K562 (cell line): ENCODE results near the gene NPDC1. TPM values are rescaled to one million over a fixed set of nuclear protein-coding genes. Genes with fewer than 3 reads are reported as not detected.

Experiments used
- ATAC-seq: fragments of 200-7000 bp; cut with Tn5 transposase; 3 replicates; pipeline ENCODE4 v1.9.1; 2020; ENCODE audit warnings: moderate library complexity
- BruUV-seq: library from RNA; stranded (reverse); fragments of 400-500 nt; replicated peaks from 2 replicates; lab custom pipeline; 2021; lab: Mats Ljungman, UMichigan
- CTCF ChIA-PET: fragments of 300-600 bp; formaldehyde crosslinking; extraction: SDS; loops from one replicate; lab custom pipeline; 2021; ENCODE audit warnings: low intra/inter-chr PET ratio; lab: Yijun Ruan, JAX
- POLR2A ChIA-PET: fragments of 300-600, 350-650 bp; sonication (Branson Sonifier 250); formaldehyde crosslinking; extraction: SDS; loops from one replicate; lab custom pipeline; 2021; ENCODE audit warnings: antibody characterized with exemption, inconsistent platforms; lab: Yijun Ruan, JAX
- DNase-seq, 4 experiments: peaks; one replicate each; pipeline versions ENCODE4 v3.0.0 to v3.0.0-alpha.2; 2011 to 2018; ENCODE audit warnings: low spot score in 3 of 4, mixed read lengths in 3 of 4; ENCODE audit errors: extremely low read depth in 1 of 4
- FAIRE-seq: peaks from 2 replicates; lab custom pipeline; 2011; peaks lifted over from hg19 to GRCh38; lab: Jason Lieb, UNC
- H2AFZ ChIP-seq: 2 replicates; pipeline ENCODE4 v1.6.0; 2011; ENCODE audit warnings: low read depth, low read length, control low read depth, inconsistent platforms
- H3K27ac ChIP-seq: fragments of 200-600 bp; 3 replicates; pipeline ENCODE4 v1.8.0; 2011; ENCODE audit warnings: low read depth, mild to moderate bottlenecking, control low read depth, inconsistent platforms, low read length, moderate library complexity, mixed read lengths; ENCODE audit errors: extremely low read depth
- H3K27me3 ChIP-seq, 2 experiments: fragments of 300-600 bp in 1 of 2; 2 replicates in 1 of 2; 3 replicates in 1 of 2; pipeline versions ENCODE4 v1.6.0 to v1.8.0; 2011; ENCODE audit warnings: inconsistent platforms in 2 of 2, low read length in 2 of 2, mild to moderate bottlenecking in 1 of 2, mixed read lengths in 1 of 2, moderate library complexity in 1 of 2; ENCODE audit not compliant: control insufficient read depth in 2 of 2, insufficient read depth in 2 of 2
- H3K36me3 ChIP-seq: fragments of 300-600 bp; 3 replicates; pipeline ENCODE4 v1.8.0; 2011; ENCODE audit warnings: mild to moderate bottlenecking, low read length, inconsistent platforms; ENCODE audit not compliant: control insufficient read depth, insufficient read depth
- H3K4me1 ChIP-seq, 2 experiments: fragments of 200-600 bp in 1 of 2; replicated peaks in 1 of 2; 2 replicates in 1 of 2; 3 replicates in 1 of 2; pipeline versions ENCODE4 v1.5.1 to v1.8.0; 2011; ENCODE audit warnings: inconsistent platforms in 2 of 2, low read length in 2 of 2, mild to moderate bottlenecking in 1 of 2, mixed read lengths in 1 of 2, moderate library complexity in 1 of 2; ENCODE audit not compliant: control insufficient read depth in 2 of 2, insufficient read depth in 2 of 2
- H3K4me2 ChIP-seq: 2 replicates; pipeline ENCODE4 v1.6.1; 2011; ENCODE audit warnings: low read length, control low read depth, inconsistent platforms, mixed read lengths; ENCODE audit not compliant: insufficient read depth
- H3K4me3 ChIP-seq: fragments of 200-600 bp; sonication (generic), shearing (Covaris generic); 2 replicates; pipeline ENCODE4 v1.5.1; 2016; ENCODE audit warnings: control low read depth, inconsistent platforms
- H3K79me2 ChIP-seq: fragments of 200-600 bp; 3 replicates; pipeline ENCODE4 v1.8.0; 2011; ENCODE audit warnings: low read length, inconsistent platforms; ENCODE audit not compliant: control insufficient read depth, insufficient read depth
- H3K9ac ChIP-seq, 2 experiments: 2 replicates each; pipeline versions ENCODE4 v1.6.0 to v1.6.1; 2011; ENCODE audit warnings: low read depth in 2 of 2, low read length in 2 of 2, control low read depth in 1 of 2, inconsistent platforms in 1 of 2, mild to moderate bottlenecking in 1 of 2, mixed read lengths in 1 of 2; ENCODE audit not compliant: insufficient read depth in 1 of 2
- H3K9me1 ChIP-seq: one replicate; pipeline ENCODE4 v1.6.0; 2011; ENCODE audit warnings: inconsistent platforms, mild to moderate bottlenecking, low read length, moderate library complexity; ENCODE audit not compliant: control insufficient read depth, insufficient read depth
- H3K9me3 ChIP-seq: replicated peaks from 2 replicates; pipeline ENCODE4 v1.5.1; 2011; ENCODE audit warnings: low read depth, low read length, inconsistent platforms; ENCODE audit not compliant: control insufficient read depth, insufficient read depth
- H4K20me1 ChIP-seq: replicated peaks from 2 replicates; pipeline ENCODE4 v1.6.1; 2011; ENCODE audit warnings: low read length, inconsistent platforms, mixed read lengths; ENCODE audit not compliant: control insufficient read depth, insufficient read depth
- BCOR ChIP-seq: fragments of 450-650 bp; IDR thresholded peaks from 2 replicates; pipeline ENCODE4 v1.6.1; 2016
- ILK ChIP-seq: fragments of 450-650 bp; IDR thresholded peaks from 2 replicates; pipeline ENCODE4 v1.6.1; 2016; ENCODE audit warnings: missing genetic modification characterization, low read depth, mild to moderate bottlenecking, missing compliant biosample characterization, moderate library complexity, borderline replicate concordance
- MCM5 ChIP-seq: fragments of 450-650 bp; IDR thresholded peaks from 2 replicates; pipeline ENCODE4 v1.6.1; 2016; ENCODE audit warnings: low read depth
- NFIX ChIP-seq: fragments of 250-450 bp; sonication (Bioruptor Pico); IDR thresholded peaks from 2 replicates; pipeline ENCODE4 v1.4.0; 2020; ENCODE audit warnings: low read depth, mild to moderate bottlenecking, moderate library complexity
- NR4A1 ChIP-seq, 2 experiments: fragments of 250-450 bp in 1 of 2; fragments of 450-650 bp in 1 of 2; sonication (Bioruptor Pico) in 1 of 2; IDR thresholded peaks; 2 replicates each; pipeline versions ENCODE4 v1.4.0 to v1.6.1; 2016 to 2020; ENCODE audit warnings: mild to moderate bottlenecking in 2 of 2, missing compliant biosample characterization in 1 of 2, missing genetic modification characterization in 1 of 2, moderate library complexity in 1 of 2
- POLR2B ChIP-seq: fragments of 450-650 bp; IDR thresholded peaks from 2 replicates; pipeline ENCODE4 v1.6.1; 2018; ENCODE audit warnings: low read depth; ENCODE audit not compliant: partially characterized antibody
- SMARCB1 ChIP-seq: IDR thresholded peaks from 2 replicates; pipeline ENCODE4 v1.6.1; 2011; ENCODE audit warnings: improper control_type of control experiment, low read depth; ENCODE audit not compliant: insufficient read length
- ZNF589 ChIP-seq: fragments of 200-800 bp; sonication (Bioruptor generic); IDR thresholded peaks from 2 replicates; pipeline ENCODE4 v1.6.1; 2016; ENCODE audit warnings: low read depth, missing genetic modification characterization, missing compliant biosample characterization
- ZNF830 ChIP-seq: fragments of 250-450 bp; sonication (Bioruptor Pico); IDR thresholded peaks from 2 replicates; pipeline ENCODE4 v1.5.0; 2021; ENCODE audit warnings: mild to moderate bottlenecking
- WGBS: fragments of 100-300 bp; shearing (Covaris generic); methylation state at CpG from one replicate; pipeline ENCODE4 v1.1.6; 2016; ENCODE audit warnings: low coverage, mixed read lengths; ENCODE audit not compliant: insufficient coverage; ENCODE audit errors: missing lambda C conversion rate; 5-methylcytosine and 5-hydroxymethylcytosine counted together
- in situ Hi-C: fragments of 300-500 bp; cut with MboI; formaldehyde crosslinking; loops from 4 replicates; pipeline ENCODE4 v1.15.0; 2018; ENCODE audit warnings: inconsistent platforms, mixed read lengths
- intact Hi-C: fragments of 100-400 bp; cut with micrococcal nuclease; formaldehyde crosslinking; loops from 2 replicates; pipeline ENCODE4 v1.14.2; 2022
- polyA plus RNA-seq, 8 experiments: library from polyadenylated mRNA; depleted of rRNA in 4 of 8; stranded (reverse) in 5 of 8; unstranded in 3 of 8; fragments of >200 nt; fragmentation: Nextera tagmentation in 2 of 8; fragmentation: Illumina TruSeq in 1 of 8; extraction: Ambion mirVana in 2 of 8; extraction: Trizol in 1 of 8; gene quantifications; 2 replicates each; pipeline versions ENCODE4 v1.2.1 to v1.2.3, GENCODE V29; 2011 to 2014; ENCODE audit warnings: inconsistent platforms in 1 of 8, missing spikeins in 1 of 8
- total RNA-seq, 7 experiments: library from RNA; depleted of rRNA in 6 of 7; stranded (reverse); fragments of >200 nt in 6 of 7; fragmentation: Illumina TruSeq in 2 of 7; extraction: Trizol in 2 of 7; gene quantifications; 2 replicates each; pipeline versions ENCODE4 v1.2.1 to v1.2.3, GENCODE V29; 2011 to 2021; ENCODE audit warnings: low replicate concordance in 1 of 7
- TF ChIP-seq, protein P1 (sequence below): sonication (generic); formaldehyde crosslinking; IDR thresholded peaks from 2 replicates; pipeline ENCODE4 v1.8.0; 2022; ENCODE audit warnings: mild to moderate bottlenecking, low read depth, missing genetic modification reagents
- TF ChIP-seq, protein P2 (sequence below): fragments of 450-650 bp; IDR thresholded peaks from 2 replicates; pipeline ENCODE4 v1.6.1; 2016; ENCODE audit warnings: low read depth

Gene NPDC1
- total and polyA plus RNA-seq, 9 of the 15 experiments (the other 6 are each of a cell fraction or from before 2014, with no cell fraction given): 0.06 to 2.1 (median 0.53) TPM; not detected in 3

DNA sequence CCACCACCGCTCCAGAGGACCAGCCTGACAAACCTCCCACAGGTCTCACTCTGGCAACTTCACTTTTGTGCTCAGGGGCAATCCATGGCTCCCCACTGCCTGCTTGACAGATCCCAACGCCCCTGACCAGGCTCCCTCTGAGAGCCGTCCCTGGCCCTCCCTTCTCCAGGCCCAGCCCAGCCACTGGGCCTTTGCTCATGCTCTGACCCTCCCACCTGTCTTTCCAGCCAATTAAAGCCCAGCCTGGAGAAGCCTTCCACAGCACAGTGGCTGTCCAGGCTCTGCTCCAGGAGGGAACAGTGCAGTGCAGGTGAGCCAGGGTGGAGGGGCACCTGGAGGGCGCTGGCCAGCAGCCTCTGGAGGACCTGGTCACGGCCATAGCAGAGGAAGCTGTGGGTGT is 4.6 kb upstream of the NPDC1 start:
- ChIA-PET CTCF (interaction anchor here (0.6 to 1.6 kb wide), 3 partner anchors 17 to 186 kb away, joined by 3 to 6 read pairs (median 5); no protein-coding TSS in a partner anchor), POLR2A (no interaction called here)
- BruUV-seq: no TSS peak
- Histone ChIP-seq H3K9ac (no peak overlapping the region; a peak in 1 of 4 replicates), H3K9me3 (no peaks in the 10 kb centered on the region), H3K36me3 (no peaks in the 10 kb centered on the region), H3K4me1 (peaks cover 2 to 77% of the 10 kb centered on the region in 2 experiments; a peak in 3 of 5 replicates), H3K4me3 (no peak overlapping the region), H3K79me2 (no peaks in the 10 kb centered on the region), H3K9me1 (peaks cover 2% of the 10 kb centered on the region), H3K27ac (no peak overlapping the region), H3K4me2 (no peak overlapping the region), H4K20me1 (peaks cover 28% of the 10 kb centered on the region), H2AFZ (no peak overlapping the region), H3K27me3 (peaks cover 0 to 16% of the 10 kb centered on the region in 2 experiments; a peak in 2 of 5 replicates)
- TF ChIP-seq ZNF830 (CRISPR knock-in tag) (no peak), POLR2B (no peak), BCOR (no peak), NFIX (no peak), ZNF589 (CRISPR knock-in tag) (no peak), SMARCB1 (no peak), MCM5 (no peak), ILK (tag) (no peak), NR4A1 (CRISPR knock-in tag; IDR thresholded peaks at IDR 0.05) (no peak), NR4A1 (tag; IDR thresholded peaks at IDR 0.05) (no peak)
- TF ChIP-seq, protein P1, sequence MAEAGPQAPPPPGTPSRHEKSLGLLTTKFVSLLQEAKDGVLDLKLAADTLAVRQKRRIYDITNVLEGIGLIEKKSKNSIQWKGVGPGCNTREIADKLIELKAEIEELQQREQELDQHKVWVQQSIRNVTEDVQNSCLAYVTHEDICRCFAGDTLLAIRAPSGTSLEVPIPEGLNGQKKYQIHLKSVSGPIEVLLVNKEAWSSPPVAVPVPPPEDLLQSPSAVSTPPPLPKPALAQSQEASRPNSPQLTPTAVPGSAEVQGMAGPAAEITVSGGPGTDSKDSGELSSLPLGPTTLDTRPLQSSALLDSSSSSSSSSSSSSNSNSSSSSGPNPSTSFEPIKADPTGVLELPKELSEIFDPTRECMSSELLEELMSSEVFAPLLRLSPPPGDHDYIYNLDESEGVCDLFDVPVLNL: no peak
- TF ChIP-seq, protein P2, sequence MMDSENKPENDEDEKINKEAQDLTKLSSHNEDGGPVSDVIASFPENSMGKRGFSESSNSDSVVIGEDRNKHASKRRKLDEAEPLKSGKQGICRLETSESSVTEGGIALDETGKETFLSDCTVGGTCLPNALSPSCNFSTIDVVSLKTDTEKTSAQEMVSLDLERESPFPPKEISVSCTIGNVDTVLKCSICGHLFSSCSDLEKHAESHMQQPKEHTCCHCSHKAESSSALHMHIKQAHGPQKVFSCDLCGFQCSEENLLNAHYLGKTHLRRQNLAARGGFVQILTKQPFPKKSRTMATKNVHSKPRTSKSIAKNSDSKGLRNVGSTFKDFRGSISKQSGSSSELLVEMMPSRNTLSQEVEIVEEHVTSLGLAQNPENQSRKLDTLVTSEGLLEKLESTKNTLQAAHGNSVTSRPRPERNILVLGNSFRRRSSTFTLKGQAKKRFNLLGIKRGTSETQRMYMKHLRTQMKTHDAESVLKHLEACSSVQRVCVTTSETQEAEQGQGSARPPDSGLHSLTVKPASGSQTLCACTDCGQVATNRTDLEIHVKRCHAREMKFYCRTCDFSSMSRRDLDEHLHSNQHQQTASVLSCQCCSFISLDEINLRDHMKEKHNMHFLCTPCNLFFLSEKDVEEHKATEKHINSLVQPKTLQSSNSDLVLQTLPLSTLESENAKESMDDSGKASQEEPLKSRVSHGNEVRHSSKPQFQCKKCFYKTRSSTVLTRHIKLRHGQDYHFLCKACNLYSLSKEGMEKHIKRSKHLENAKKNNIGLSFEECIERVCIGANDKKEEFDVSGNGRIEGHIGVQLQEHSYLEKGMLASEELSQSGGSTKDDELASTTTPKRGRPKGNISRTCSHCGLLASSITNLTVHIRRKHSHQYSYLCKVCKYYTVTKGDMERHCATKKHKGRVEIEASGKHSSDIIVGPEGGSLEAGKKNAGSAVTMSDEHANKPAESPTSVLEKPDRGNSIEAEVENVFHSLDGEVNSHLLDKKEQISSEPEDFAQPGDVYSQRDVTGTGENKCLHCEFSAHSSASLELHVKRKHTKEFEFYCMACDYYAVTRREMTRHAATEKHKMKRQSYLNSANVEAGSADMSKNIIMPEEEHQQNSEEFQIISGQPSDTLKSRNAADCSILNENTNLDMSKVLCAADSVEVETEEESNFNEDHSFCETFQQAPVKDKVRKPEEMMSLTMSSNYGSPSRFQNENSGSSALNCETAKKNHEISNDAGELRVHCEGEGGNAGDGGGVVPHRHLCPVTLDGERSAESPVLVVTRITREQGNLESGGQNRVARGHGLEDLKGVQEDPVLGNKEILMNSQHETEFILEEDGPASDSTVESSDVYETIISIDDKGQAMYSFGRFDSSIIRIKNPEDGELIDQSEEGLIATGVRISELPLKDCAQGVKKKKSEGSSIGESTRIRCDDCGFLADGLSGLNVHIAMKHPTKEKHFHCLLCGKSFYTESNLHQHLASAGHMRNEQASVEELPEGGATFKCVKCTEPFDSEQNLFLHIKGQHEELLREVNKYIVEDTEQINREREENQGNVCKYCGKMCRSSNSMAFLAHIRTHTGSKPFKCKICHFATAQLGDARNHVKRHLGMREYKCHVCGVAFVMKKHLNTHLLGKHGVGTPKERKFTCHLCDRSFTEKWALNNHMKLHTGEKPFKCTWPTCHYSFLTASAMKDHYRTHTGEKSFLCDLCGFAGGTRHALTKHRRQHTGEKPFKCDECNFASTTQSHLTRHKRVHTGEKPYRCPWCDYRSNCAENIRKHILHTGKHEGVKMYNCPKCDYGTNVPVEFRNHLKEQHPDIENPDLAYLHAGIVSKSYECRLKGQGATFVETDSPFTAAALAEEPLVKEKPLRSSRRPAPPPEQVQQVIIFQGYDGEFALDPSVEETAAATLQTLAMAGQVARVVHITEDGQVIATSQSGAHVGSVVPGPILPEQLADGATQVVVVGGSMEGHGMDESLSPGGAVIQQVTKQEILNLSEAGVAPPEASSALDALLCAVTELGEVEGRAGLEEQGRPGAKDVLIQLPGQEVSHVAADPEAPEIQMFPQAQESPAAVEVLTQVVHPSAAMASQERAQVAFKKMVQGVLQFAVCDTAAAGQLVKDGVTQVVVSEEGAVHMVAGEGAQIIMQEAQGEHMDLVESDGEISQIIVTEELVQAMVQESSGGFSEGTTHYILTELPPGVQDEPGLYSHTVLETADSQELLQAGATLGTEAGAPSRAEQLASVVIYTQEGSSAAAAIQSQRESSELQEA: no peak
- in situ Hi-C loops (no loop called here), intact Hi-C loops (loop anchor here (2.0 to 5.0 kb wide), 2 partner anchors 67 to 176 kb away; partner anchors contain the start of gene RNF224)
- ATAC-seq: no peak
- 40% methylated on average over 5 of the region's 5 CpGs for WGBS
- FAIRE-seq: no peak
- DNase-seq: no peak
